GM23338 (cell line): Measurements from ENCODE around the gene MRPL27. TPM values are rescaled to one million over a fixed set of nuclear protein-coding genes. Genes with fewer than 3 reads are reported as not detected.

Source experiments
- polyA plus RNA-seq: library from polyadenylated mRNA; unstranded; fragments of >200 nt; fragmentation: Nextera tagmentation; extraction: Ambion mirVana; gene quantifications from 2 replicates; pipeline ENCODE4 v1.2.1, GENCODE V29; 2016
- small RNA-seq: library from RNA; depleted of rRNA; stranded (forward); fragments of <200 nt; gene quantifications from one replicate; pipeline ENCODE3, GENCODE V24; 2014; ENCODE audit warnings: low replicate concordance
- total RNA-seq: library from RNA; depleted of rRNA; stranded (reverse); fragments of >200 nt; shearing (Covaris generic); gene quantifications from 2 replicates; pipeline ENCODE4 v1.2.3, GENCODE V29; 2014; rRNA removed

The MRPL27 gene
- total and polyA plus RNA-seq, 2 experiments from 2014 or later: 74.3 to 227 TPM

Small RNAs within 50 kb of the gene (small RNA-seq; reads per million reads assigned to genes)
- not detected for gene RF00019

Other genes with a start within 250 kb of the MRPL27 start
- 1.3 and 4.7 TPM in 2 replicates for gene SAMD14, start 243.0 kb downstream of the MRPL27 start, total RNA-seq
- 0.70 and 0.97 TPM in 2 replicates for gene SAMD14, start 243.0 kb downstream of the MRPL27 start, polyA plus RNA-seq
- gene PPP1R9B, start 222.5 kb downstream of the MRPL27 start, total RNA-seq: 10.1 and 10.5 TPM in 2 replicates
- 1.9 and 2.1 TPM in 2 replicates for gene PPP1R9B, start 222.5 kb downstream of the MRPL27 start, polyA plus RNA-seq
- not detected in 2 replicates for gene SGCA, start 207.2 kb downstream of the MRPL27 start, total RNA-seq
- 0.19 TPM in 1 of 2 replicates, not detected in the other for gene SGCA, start 207.2 kb downstream of the MRPL27 start, polyA plus RNA-seq
- 27.9 and 34.3 TPM in 2 replicates for gene COL1A1, start 171.6 kb downstream of the MRPL27 start, total RNA-seq
- 21.2 and 22.4 TPM in 2 replicates for gene COL1A1, start 171.6 kb downstream of the MRPL27 start, polyA plus RNA-seq
- 7.3 and 9.7 TPM in 2 replicates for gene TMEM92, start 98.7 kb downstream of the MRPL27 start, total RNA-seq
- gene TMEM92, start 98.7 kb downstream of the MRPL27 start, polyA plus RNA-seq: 13.4 and 18.4 TPM in 2 replicates
- 32.8 and 44.9 TPM in 2 replicates for gene XYLT2, start 27.1 kb downstream of the MRPL27 start, total RNA-seq
- gene XYLT2, start 27.1 kb downstream of the MRPL27 start, polyA plus RNA-seq: 14.0 and 14.2 TPM in 2 replicates
- 5.9 and 15.9 TPM in 2 replicates for gene EME1, start within 50 bp of the MRPL27 start, total RNA-seq
- gene EME1, start within 50 bp of the MRPL27 start, polyA plus RNA-seq: 14.4 and 14.7 TPM in 2 replicates
- 109 and 124 TPM in 2 replicates for gene LRRC59, start 24.3 kb upstream of the MRPL27 start, total RNA-seq
- 46.4 and 47.1 TPM in 2 replicates for gene LRRC59, start 24.3 kb upstream of the MRPL27 start, polyA plus RNA-seq
- gene ACSF2, start 53.0 kb upstream of the MRPL27 start, total RNA-seq: 12.4 and 12.8 TPM in 2 replicates
- gene ACSF2, start 53.0 kb upstream of the MRPL27 start, polyA plus RNA-seq: 6.9 and 7.5 TPM in 2 replicates
- gene CHAD, start 95.7 kb upstream of the MRPL27 start, total RNA-seq: not detected in 2 replicates
- 0.18 TPM in 1 of 2 replicates, not detected in the other for gene CHAD, start 95.7 kb upstream of the MRPL27 start, polyA plus RNA-seq
- 27.5 and 28.7 TPM in 2 replicates for gene RSAD1, start 105.7 kb upstream of the MRPL27 start, total RNA-seq
- gene RSAD1, start 105.7 kb upstream of the MRPL27 start, polyA plus RNA-seq: 16.5 and 18.4 TPM in 2 replicates
- gene MYCBPAP, start 135.3 kb upstream of the MRPL27 start, total RNA-seq: 0.63 and 4.6 TPM in 2 replicates
- gene MYCBPAP, start 135.3 kb upstream of the MRPL27 start, polyA plus RNA-seq: 1.7 and 1.8 TPM in 2 replicates
- gene EPN3, start 159.6 kb upstream of the MRPL27 start, total RNA-seq: 7.7 and 13.7 TPM in 2 replicates
- 2.2 and 2.3 TPM in 2 replicates for gene EPN3, start 159.6 kb upstream of the MRPL27 start, polyA plus RNA-seq
- 17.4 and 32.7 TPM in 2 replicates for gene SPATA20, start 174.0 kb upstream of the MRPL27 start, total RNA-seq
- gene SPATA20, start 174.0 kb upstream of the MRPL27 start, polyA plus RNA-seq: 12.5 and 13.8 TPM in 2 replicates
- gene CACNA1G, start 187.5 kb upstream of the MRPL27 start, total RNA-seq: 3.6 and 5.1 TPM in 2 replicates
- gene CACNA1G, start 187.5 kb upstream of the MRPL27 start, polyA plus RNA-seq: 1.1 and 1.4 TPM in 2 replicates